NK-92 (cell line): Measurements from ENCODE around the gene CSPG5.

ENCODE experiments used
- DNase-seq: peaks from one replicate; lab custom pipeline; 2025; ENCODE audit not compliant: unreplicated experiment; lab: John Stamatoyannopoulos, UW

The CSPG5 gene

GRCh38 chr3:47578691-47579632 lies at the start of gene CSPG5:
Gene CSPG5, minus strand, starts transcription at chr3:47578865. Its CDS starts 172 bp downstream, at chr3:47578693.
- DNase-seq = no peak

- no peak for DNase-seq
Observed at GRCh38 chr3:47628426-47628825, 49.8 kb upstream of the CSPG5 start.

- no peak for DNase-seq
Observed at GRCh38 chr3:47622671-47623461, 44.2 kb upstream of the CSPG5 start.

- DNase-seq = no peak
Observed at GRCh38 chr3:47617086-47618010, 38.7 kb upstream of the CSPG5 start.

- DNase-seq = no peak
Observed at GRCh38 chr3:47614788-47615187, 36.1 kb upstream of the CSPG5 start.

- no peak for DNase-seq
Observed at GRCh38 chr3:47613722-47614121, 35.1 kb upstream of the CSPG5 start.

GRCh38 chr3:47612879-47613278 lies 34.2 kb upstream of the CSPG5 start:
- DNase-seq = no peak

- DNase-seq = no peak
Observed at GRCh38 chr3:47612178-47612577, 33.5 kb upstream of the CSPG5 start.

GRCh38 chr3:47611576-47611975 lies 32.9 kb upstream of the CSPG5 start:
- DNase-seq = no peak

- no peak for DNase-seq
Observed at GRCh38 chr3:47610583-47610982, 31.9 kb upstream of the CSPG5 start.

- DNase-seq = no peak
Observed at GRCh38 chr3:47607335-47607734, 28.7 kb upstream of the CSPG5 start.

- DNase-seq = no peak
Observed at GRCh38 chr3:47606165-47606564, 27.5 kb upstream of the CSPG5 start.

- no peak for DNase-seq
Observed at GRCh38 chr3:47605652-47606051, 27.0 kb upstream of the CSPG5 start.

GRCh38 chr3:47604145-47604544 lies 25.5 kb upstream of the CSPG5 start:
- no peak for DNase-seq

GRCh38 chr3:47603332-47603731 lies 24.7 kb upstream of the CSPG5 start:
- no peak for DNase-seq

- no peak for DNase-seq
Observed at GRCh38 chr3:47601281-47601680, 22.6 kb upstream of the CSPG5 start.

- DNase-seq = no peak
Observed at GRCh38 chr3:47594792-47595191, 16.1 kb upstream of the CSPG5 start.

GRCh38 chr3:47592066-47592795 lies 13.6 kb upstream of the CSPG5 start:
- DNase-seq = no peak

GRCh38 chr3:47590216-47590615 lies 11.6 kb upstream of the CSPG5 start:
- no peak for DNase-seq

GRCh38 chr3:47588587-47588986 lies 9.9 kb upstream of the CSPG5 start:
- DNase-seq = no peak
